ENCODE data around the gene KRTAP9-8.
"Not testable (repeated sequence)": the region's sequence is repeated elsewhere in the genome, so short reads cannot be mapped to it uniquely, and the experiment has no call there.

DNA sequence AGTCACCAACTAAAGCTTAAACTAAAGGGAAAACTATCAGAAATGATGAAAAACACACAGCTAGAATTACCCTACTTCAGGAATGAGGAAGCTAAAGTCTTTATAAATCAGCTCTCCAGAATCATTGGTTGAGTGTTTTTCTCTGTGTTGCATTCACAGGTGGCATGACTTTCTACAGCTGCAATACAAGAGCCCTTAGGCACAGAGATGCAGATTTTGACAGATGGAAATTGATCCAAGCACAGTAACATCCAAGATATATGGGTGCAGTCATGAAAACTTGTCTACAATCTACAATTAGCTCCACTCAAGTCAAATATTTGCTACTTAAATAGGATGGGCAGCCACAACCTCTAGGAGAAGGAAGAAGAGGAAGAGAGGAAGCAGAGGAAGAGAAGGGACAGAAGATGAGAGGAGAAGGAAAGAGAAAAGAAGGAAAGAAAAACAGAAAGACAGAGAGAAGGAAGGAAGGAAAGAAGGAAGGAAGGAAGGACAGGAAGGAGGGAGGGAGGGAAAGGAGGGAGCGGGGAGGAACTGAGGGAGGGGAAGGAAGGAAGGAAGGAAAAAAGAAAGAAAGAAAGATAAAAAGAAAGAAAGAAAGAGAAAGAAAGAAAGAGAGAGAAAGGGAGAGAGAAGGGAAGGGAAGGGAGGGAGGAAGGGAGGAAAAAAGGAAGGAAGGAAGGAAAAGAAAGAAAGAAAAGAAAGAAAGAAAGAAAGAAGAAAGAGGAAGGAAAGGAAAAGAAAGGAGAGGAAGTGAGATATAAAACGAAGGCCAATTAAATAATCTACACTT, 9.4 kb downstream of the KRTAP9-8 start:
- TF ChIP-seq ZNF232 (CRISPR knock-in tag; IDR thresholded peaks at IDR 0.05; ENCODE audit: borderline replicate concordance); FOXA1 (IDR thresholded peaks at IDR 0.05); FOXA1 (CRISPR knock-in tag; IDR thresholded peaks at IDR 0.05); SP4 (CRISPR knock-in tag; IDR thresholded peaks at IDR 0.05); BRD4 (CRISPR knock-in tag; IDR thresholded peaks at IDR 0.05): not testable (repeated sequence)
